NCI-H2196 treated with DMSO at 0.1 percent for 48 hours (cell line): ENCODE data around the gene SUMO2.

Source experiments
- DNase-seq: peaks from one replicate; lab custom pipeline; 2025; ENCODE audit not compliant: unreplicated experiment; lab: John Stamatoyannopoulos, UW

SUMO2 gene

GRCh38 chr17:75124819-75125162 lies 58.0 kb downstream of the SUMO2 start:
- no peak for DNase-seq

- peak; percentile 66 for DNase-seq
These were observed 58.5 kb downstream of the SUMO2 start for GRCh38 chr17:75124041-75124818.

GRCh38 chr17:75118307-75118706 lies 64.5 kb downstream of the SUMO2 start:
- DNase-seq, result no peak

- DNase-seq, result no peak
These were observed 66.0 kb downstream of the SUMO2 start for GRCh38 chr17:75116737-75117136.
